ENCODE measurements around the gene SIK3. TPM values are rescaled to one million over a fixed set of nuclear protein-coding genes. Genes with fewer than 3 reads are reported as not detected.
A peak's percentile ranks its signal among the peaks of the same experiment; 100 is the strongest.

Gene SIK3
- total RNA-seq, 1 donor from 2014 or later, result 54.6 TPM

DNA sequence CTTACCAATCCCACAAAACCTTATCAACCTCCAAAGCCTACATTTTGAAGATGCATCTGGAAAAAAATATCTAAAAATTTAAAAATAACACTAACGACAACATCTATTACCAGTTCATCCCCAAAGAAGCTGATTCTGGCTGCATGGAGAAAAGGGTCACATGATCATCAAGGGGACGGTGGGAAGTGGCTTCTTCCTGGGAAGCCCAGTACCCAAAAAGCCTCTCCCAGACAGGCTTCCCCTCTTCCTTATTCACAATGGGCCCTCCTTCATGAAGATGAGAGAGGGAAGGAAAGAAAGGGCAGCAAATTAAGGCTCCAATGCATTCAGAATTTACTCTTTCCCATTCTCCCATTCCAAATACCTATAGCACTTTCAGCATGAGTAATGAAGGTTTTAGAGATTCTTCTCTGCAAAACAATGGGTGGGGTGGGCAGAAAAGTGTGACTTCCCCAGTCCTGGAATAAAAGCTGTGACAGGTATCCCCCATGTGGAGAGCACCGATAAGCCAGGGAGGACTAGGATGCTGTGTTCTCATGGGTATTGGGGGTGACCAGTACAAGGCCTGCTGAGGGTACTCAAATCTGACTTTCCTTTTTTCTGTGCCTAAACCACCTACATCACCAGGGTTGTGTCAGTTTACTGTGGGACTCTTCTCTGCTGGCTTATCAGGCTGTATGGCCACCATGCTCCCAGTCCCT, 88.2 kb downstream of the SIK3 start:
- DNase-seq (ENCODE audit: low spot score), result no peak

- DNase-seq (ENCODE audit: low spot score), result no peak
These were observed 92.5 kb downstream of the SIK3 start for GRCh38 chr11:117005758-117006157.

DNA sequence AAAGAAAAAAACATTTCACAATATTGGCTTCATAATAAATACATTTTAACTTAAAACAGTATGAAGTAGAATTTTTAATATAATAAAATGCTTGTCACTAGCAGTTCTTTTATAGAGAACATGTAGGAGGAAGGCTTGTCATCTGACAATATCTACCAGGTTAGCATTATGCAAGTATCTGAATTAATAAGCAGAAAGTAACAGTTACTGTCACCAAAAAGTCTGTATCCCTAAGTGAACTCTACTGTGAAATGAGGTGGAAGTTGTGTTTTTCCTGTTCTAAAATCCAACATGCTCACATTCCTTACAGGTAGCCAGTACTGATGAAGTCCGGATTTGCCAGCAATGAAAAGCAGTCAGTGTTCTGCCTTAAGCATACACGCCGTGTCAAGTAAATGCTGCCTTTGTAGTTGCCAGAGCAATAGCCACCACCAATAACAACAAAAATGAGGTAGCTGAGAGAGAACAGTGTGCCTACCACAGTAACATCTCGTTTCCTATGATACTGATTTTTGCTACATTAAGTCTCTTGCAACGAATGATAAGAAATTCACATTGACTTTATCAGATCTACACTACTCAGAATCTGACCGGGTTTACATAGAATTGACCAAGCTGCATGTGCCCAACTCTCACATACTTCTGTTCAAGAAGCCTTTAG, 95.5 kb downstream of the SIK3 start:
- DNase-seq (ENCODE audit: low spot score), result no peak

DNA sequence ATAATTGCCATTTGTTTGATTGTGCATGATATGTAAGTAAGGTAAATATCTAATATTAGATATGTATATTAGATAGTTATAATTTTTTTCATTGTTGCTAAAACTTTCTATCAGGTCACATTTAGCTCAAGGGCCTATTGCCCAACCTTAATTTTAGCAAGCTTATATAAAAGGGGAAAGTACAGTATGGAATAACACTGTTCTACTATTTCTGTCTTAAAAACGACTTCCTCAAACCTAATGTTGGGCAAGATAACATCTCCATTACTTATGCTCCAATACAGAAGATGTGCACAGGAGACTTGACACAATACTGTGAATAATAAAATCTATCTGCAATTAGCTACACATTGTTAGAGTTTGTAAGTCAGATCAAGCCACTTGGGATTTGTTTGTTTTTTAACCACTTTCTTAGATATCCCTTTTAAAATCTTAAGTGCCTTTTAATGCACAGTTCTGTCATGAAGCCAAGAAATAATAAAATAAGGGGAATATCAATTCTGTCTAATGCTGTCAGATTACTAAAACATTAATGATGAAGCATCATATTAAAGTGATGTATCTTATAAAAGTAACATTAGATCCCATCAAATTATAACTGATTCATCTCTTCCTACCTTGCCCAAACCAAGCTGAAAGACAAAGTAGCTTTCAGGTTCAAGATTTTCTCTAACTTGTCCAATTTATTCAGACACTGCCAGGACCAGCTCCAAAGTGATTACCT, 98.1 kb downstream of the SIK3 start:
- DNase-seq (ENCODE audit: low spot score), result no peak

- DNase-seq (ENCODE audit: low spot score), result no peak
These were observed 101.2 kb downstream of the SIK3 start for GRCh38 chr11:116997071-116997470.

- no peak for DNase-seq (ENCODE audit: low spot score)
These were observed 104.0 kb downstream of the SIK3 start for GRCh38 chr11:116994195-116994594.

GRCh38 chr11:116993599-116993998, 104.6 kb downstream of the SIK3 start:
- DNase-seq (ENCODE audit: low spot score), result no peak

- no peak for DNase-seq (ENCODE audit: low spot score)
These were observed 106.7 kb downstream of the SIK3 start for GRCh38 chr11:116991491-116991890.

- DNase-seq (ENCODE audit: low spot score), result no peak
These were observed 107.4 kb downstream of the SIK3 start for GRCh38 chr11:116990811-116991210.

DNA sequence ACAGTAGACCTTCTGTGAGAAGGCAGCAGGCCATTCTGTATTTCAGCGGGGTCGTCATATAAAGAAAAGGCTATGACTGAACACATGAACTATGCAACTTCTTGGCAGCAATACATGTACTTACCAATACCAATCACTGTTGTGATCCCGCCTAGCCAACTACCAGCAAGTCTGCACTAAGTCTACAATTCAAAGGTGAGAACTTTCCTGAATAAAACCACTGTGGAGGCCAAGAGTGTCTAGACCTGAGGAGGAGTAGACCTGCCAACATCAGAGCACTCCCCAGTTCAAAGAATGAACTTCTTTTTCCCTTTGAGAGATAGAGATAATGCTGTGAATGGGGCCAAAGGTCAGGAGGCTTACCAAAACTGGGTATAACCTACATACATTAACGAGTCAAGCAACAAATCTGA, 108.2 kb downstream of the SIK3 start:
- DNase-seq (ENCODE audit: low spot score), result peak; percentile 16

GRCh38 chr11:116989184-116989583, 109.0 kb downstream of the SIK3 start:
- no peak for DNase-seq (ENCODE audit: low spot score)

DNA sequence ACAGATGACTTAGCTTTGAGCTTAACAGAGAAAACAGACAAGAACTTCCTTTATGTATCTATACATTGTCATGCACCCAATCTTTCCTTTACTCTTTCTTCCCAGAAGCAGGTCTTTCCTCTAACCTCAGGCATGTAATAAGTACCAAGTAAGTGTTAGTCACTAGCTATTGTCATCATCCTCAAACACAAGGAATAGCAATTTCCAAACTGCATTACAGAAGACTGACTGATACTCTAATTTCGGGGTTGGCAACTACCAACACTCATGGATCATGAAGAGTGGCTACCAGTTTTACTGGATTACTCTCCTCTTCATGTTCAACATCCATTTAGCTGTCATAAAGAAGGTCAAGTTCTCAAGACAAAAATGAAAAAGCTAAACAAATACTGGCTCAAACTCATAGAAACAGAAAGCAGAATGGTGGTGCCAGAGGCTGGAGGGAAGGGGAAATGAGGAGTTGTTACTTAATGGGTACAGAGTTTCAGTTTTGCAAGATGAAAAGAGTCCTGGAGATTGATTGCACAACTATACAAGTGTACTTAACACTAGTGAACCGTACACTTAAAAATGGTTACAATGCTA, 111.6 kb downstream of the SIK3 start:
- no peak for DNase-seq (ENCODE audit: low spot score)

- DNase-seq (ENCODE audit: low spot score), result no peak
These were observed 113.6 kb downstream of the SIK3 start for GRCh38 chr11:116984589-116984988.

- no peak for DNase-seq (ENCODE audit: low spot score)
These were observed 114.0 kb downstream of the SIK3 start for GRCh38 chr11:116984186-116984585.

DNA sequence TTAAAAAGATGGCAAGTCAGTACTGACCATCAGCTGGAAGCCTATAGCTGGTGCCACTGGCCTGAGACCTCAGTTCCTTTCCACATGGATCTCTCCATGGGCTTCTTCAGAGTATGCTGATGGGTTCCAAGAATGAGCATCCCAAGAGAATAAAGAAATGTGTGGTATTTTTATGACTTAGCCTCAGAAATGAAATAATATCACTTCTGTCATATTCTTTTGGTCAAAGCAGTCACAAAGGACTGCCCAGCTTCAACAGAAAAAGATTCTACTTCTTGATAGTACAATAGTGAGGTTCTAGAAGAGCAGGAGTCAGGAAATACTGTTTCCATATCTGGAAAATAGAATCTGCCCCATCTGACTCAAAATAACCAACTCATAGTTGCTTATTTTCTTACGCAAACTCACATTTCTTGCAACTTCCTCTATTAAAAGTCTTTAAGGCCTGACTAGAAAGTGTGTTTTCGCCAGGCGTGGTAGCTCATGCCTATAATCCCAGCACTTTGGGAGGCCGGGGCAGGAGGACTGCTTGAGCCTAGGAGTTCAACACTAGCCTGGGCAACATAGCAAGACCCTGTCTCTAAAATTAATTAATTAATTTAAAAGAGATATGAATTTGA, 116.9 kb downstream of the SIK3 start:
- DNase-seq (ENCODE audit: low spot score), result no peak

GRCh38 chr11:116980136-116980793, 118.0 kb downstream of the SIK3 start:
- DNase-seq (ENCODE audit: low spot score), result no peak

GRCh38 chr11:116976941-116977570, 121.2 kb downstream of the SIK3 start:
- no peak for DNase-seq (ENCODE audit: low spot score)

- no peak for DNase-seq (ENCODE audit: low spot score)
These were observed 122.6 kb downstream of the SIK3 start for GRCh38 chr11:116975661-116976060.

- DNase-seq (ENCODE audit: low spot score), result no peak
These were observed 125.0 kb downstream of the SIK3 start for GRCh38 chr11:116973270-116973669.

DNA sequence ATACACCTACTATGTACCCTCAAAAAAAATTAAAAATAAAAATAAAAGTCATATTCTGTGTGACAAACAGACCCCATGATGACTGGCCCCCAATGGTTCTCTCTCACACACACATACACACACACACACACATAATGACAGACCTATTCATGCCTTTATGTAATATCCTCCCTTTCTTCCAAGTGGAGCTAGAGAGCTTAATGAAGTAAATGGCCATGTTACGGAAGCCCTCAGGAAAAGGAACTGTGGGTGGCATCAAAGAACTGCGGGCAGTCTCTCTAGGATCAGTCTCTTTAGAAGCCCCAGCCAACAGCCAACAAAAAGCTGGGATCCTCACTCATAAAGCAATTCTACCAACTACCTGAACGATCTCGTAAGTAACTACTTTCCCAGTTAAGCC, 125.5 kb downstream of the SIK3 start:
- no peak for DNase-seq (ENCODE audit: low spot score)

Data from mucosa of gallbladder (tissue), 1 donor.